ENCODE data around the gene SPRTN. TPM values are rescaled to one million over a fixed set of nuclear protein-coding genes. Genes with fewer than 3 reads are reported as not detected.

SPRTN gene
- total and polyA plus RNA-seq, 2 experiments from 2014 or later = 9.1 to 25.0 TPM

- no peak for DNase-seq (ENCODE audit: low spot score)
- peaks cover 5% of the 10 kb centered on the region; the same call in 1 of the 2 replicates for H3K4me1 ChIP-seq (ENCODE audit: insufficient read depth)
- no peaks in the 10 kb centered on the region for H3K36me3 ChIP-seq (ENCODE audit: insufficient read depth)
- Mint-ChIP-seq H3K4me1 (peaks cover 4% of the 10 kb centered on the region; the same call in 2 of the 3 replicates), H3K27ac (no peak overlapping the region), H3K36me3 (ENCODE audit: low read depth) (no peaks in the 10 kb centered on the region), H3K4me3 (no peak overlapping the region), H3K27me3 (ENCODE audit: insufficient read depth, low read depth, poor library complexity) (no peaks in the 10 kb centered on the region), H3K9me3 (no peaks in the 10 kb centered on the region)
- ATAC-seq = no peak
- H3K4me2 ChIP-seq = no peak overlapping the region
- H4K20me1 ChIP-seq (replicated peaks; ENCODE audit: insufficient read depth) = no peaks in the 10 kb centered on the region
- no peaks in the 10 kb centered on the region for H3K27me3 ChIP-seq (ENCODE audit: insufficient read depth)
- no peaks in the 10 kb centered on the region for H3K9me2 ChIP-seq (ENCODE audit: insufficient read depth)
- no peak overlapping the region for H3K4me3 ChIP-seq
- no peak overlapping the region for H3K27ac ChIP-seq (ENCODE audit: low read depth)
- no peak for TF ChIP-seq NANOG (IDR thresholded peaks at IDR 0.05; ENCODE audit: borderline replicate concordance)
- peaks cover 5% of the 10 kb centered on the region for H3K79me2 ChIP-seq (replicated peaks; ENCODE audit: insufficient read depth)
- H3F3A ChIP-seq (replicated peaks; ENCODE audit: low read depth) = no peaks in the 10 kb centered on the region
- H2AFZ ChIP-seq = no peak overlapping the region
Observed at GRCh38 chr1:231327617-231328016, 10.5 kb upstream of the SPRTN start.

- peaks cover 3% of the 10 kb centered on the region for H3K4me1 ChIP-seq (ENCODE audit: insufficient read depth)
- H3K27me3 ChIP-seq (ENCODE audit: insufficient read depth) = no peaks in the 10 kb centered on the region
- no peak overlapping the region for H3K4me3 ChIP-seq
- H3K79me2 ChIP-seq (replicated peaks; ENCODE audit: insufficient read depth) = peaks cover 23% of the 10 kb centered on the region
- H2AFZ ChIP-seq = no peak overlapping the region
- ATAC-seq = no peak
- no peaks in the 10 kb centered on the region for H3K9me2 ChIP-seq (ENCODE audit: insufficient read depth)
- DNase-seq (ENCODE audit: low spot score) = no peak
- Mint-ChIP-seq H3K27ac (no peak overlapping the region), H3K4me3 (no peak overlapping the region), H3K9me3 (no peaks in the 10 kb centered on the region), H3K27me3 (ENCODE audit: insufficient read depth, low read depth, poor library complexity) (no peaks in the 10 kb centered on the region), H3K36me3 (ENCODE audit: low read depth) (no peaks in the 10 kb centered on the region), H3K4me1 (peaks cover 8% of the 10 kb centered on the region; the same call in 2 of the 3 replicates)
- no peaks in the 10 kb centered on the region for H4K20me1 ChIP-seq (replicated peaks; ENCODE audit: insufficient read depth)
- H3K4me2 ChIP-seq = no peak overlapping the region
- H3F3A ChIP-seq (replicated peaks; ENCODE audit: low read depth) = no peaks in the 10 kb centered on the region
- no peak overlapping the region for H3K27ac ChIP-seq (ENCODE audit: low read depth)
- H3K36me3 ChIP-seq (ENCODE audit: insufficient read depth) = no peaks in the 10 kb centered on the region
- TF ChIP-seq ZNF462 (CRISPR knock-in tag; IDR thresholded peaks at IDR 0.05) (no peak), EZH2 (IDR thresholded peaks at IDR 0.05; ENCODE audit: low read depth, unreplicated experiment) (no peak), CREB1 (CRISPR knock-in tag; IDR thresholded peaks at IDR 0.05; ENCODE audit: low read depth) (no peak), ZNF331 (CRISPR knock-in tag; IDR thresholded peaks at IDR 0.05; ENCODE audit: low read depth) (no peak), NANOG (IDR thresholded peaks at IDR 0.05; ENCODE audit: borderline replicate concordance) (no peak), POLR2AphosphoS5 (IDR thresholded peaks at IDR 0.05; ENCODE audit: low read depth) (no peak), ETS1 (IDR thresholded peaks at IDR 0.05) (no peak), JUNB (IDR thresholded peaks at IDR 0.05; ENCODE audit: unreplicated experiment) (no peak), REST (IDR thresholded peaks at IDR 0.05; ENCODE audit: unreplicated experiment) (no peak), STAT1 (IDR thresholded peaks at IDR 0.05; ENCODE audit: unreplicated experiment) (no peak), ZNF114 (CRISPR knock-in tag; IDR thresholded peaks at IDR 0.05) (no peak)
Observed at GRCh38 chr1:231329483-231329882, 8.6 kb upstream of the SPRTN start.
